Dendritic cell treated with granulocyte-macrophage colony-stimulating factor and Interleukin-4, amounts not matched to agents 40 ng/mL and 50 ng/mL, for 4 days (primary cell): ENCODE data around the gene KDM4B.

Experiments
- H3K27ac Mint-ChIP-seq: one replicate; pipeline ENCODE4 v1.8.0; 2022; ENCODE audit warnings: mild to moderate bottlenecking, mixed read lengths
- H3K27me3 Mint-ChIP-seq: one replicate; pipeline ENCODE4 v1.8.0; 2022; ENCODE audit warnings: mild to moderate bottlenecking, mixed read lengths
- H3K36me3 Mint-ChIP-seq: one replicate; pipeline ENCODE4 v1.8.0; 2022; ENCODE audit warnings: low read depth, mixed read lengths
- H3K4me1 Mint-ChIP-seq: one replicate; pipeline ENCODE4 v1.8.0; 2022; ENCODE audit warnings: low read depth, mixed read lengths
- H3K4me3 Mint-ChIP-seq: one replicate; pipeline ENCODE4 v1.8.0; 2022; ENCODE audit warnings: mild to moderate bottlenecking, moderate library complexity, mixed read lengths
- H3K9me3 Mint-ChIP-seq: one replicate; pipeline ENCODE4 v1.8.0; 2022; ENCODE audit warnings: mixed read lengths
- intact Hi-C: fragments of 100-400 bp; cut with micrococcal nuclease; formaldehyde crosslinking; loops from one replicate; pipeline ENCODE4 v1.15.0; 2022

Gene KDM4B

GRCh38 chr19:5171711-5172110 lies 202.8 kb downstream of the KDM4B start:
- peaks cover 16% of the 10 kb centered on the region for H3K27me3 Mint-ChIP-seq
- no peaks in the 10 kb centered on the region for H3K4me1 Mint-ChIP-seq
- H3K9me3 Mint-ChIP-seq, result no peaks in the 10 kb centered on the region
- intact Hi-C loops, result loop anchor here (10.0 kb wide), 1 partner anchor 127 kb away; no protein-coding TSS in a partner anchor
- H3K36me3 Mint-ChIP-seq, result no peaks in the 10 kb centered on the region
- no peak overlapping the region for H3K4me3 Mint-ChIP-seq
- H3K27ac Mint-ChIP-seq, result no peak overlapping the region

- H3K27ac Mint-ChIP-seq, result no peak overlapping the region
- no peaks in the 10 kb centered on the region for H3K9me3 Mint-ChIP-seq
- intact Hi-C loops, result loop anchor here (10.0 kb wide), 1 partner anchor 128 kb away; no protein-coding TSS in a partner anchor
- H3K36me3 Mint-ChIP-seq, result no peaks in the 10 kb centered on the region
- H3K4me1 Mint-ChIP-seq, result peaks cover 6% of the 10 kb centered on the region
- H3K27me3 Mint-ChIP-seq, result peaks cover 11% of the 10 kb centered on the region
- H3K4me3 Mint-ChIP-seq, result no peak overlapping the region
These were observed 204.1 kb downstream of the KDM4B start for GRCh38 chr19:5172859-5173630.

GRCh38 chr19:5173993-5174392 lies 205.1 kb downstream of the KDM4B start:
- intact Hi-C loops, result loop anchor here (10.0 kb wide), 1 partner anchor 129 kb away; no protein-coding TSS in a partner anchor
- H3K9me3 Mint-ChIP-seq, result no peaks in the 10 kb centered on the region

GRCh38 chr19:5177745-5178450 lies 209.0 kb downstream of the KDM4B start:
- Mint-ChIP-seq H3K27me3 (peaks cover 6% of the 10 kb centered on the region), H3K4me3 (no peak overlapping the region), H3K4me1 (peaks cover 6% of the 10 kb centered on the region), H3K27ac (no peak overlapping the region), H3K9me3 (no peaks in the 10 kb centered on the region), H3K36me3 (no peaks in the 10 kb centered on the region)
- intact Hi-C loops, result loop anchor here (10.0 kb wide), 1 partner anchor 133 kb away; no protein-coding TSS in a partner anchor

More at GRCh38 chr19:5173993-5174392, 205.1 kb downstream of the KDM4B start:
- H3K27me3 Mint-ChIP-seq, result peaks cover 11% of the 10 kb centered on the region
- no peaks in the 10 kb centered on the region for H3K36me3 Mint-ChIP-seq
- no peak overlapping the region for H3K4me3 Mint-ChIP-seq
- no peak overlapping the region for H3K27ac Mint-ChIP-seq
- H3K4me1 Mint-ChIP-seq, result peaks cover 6% of the 10 kb centered on the region

GRCh38 chr19:5178841-5179240 lies 209.9 kb downstream of the KDM4B start:
- Mint-ChIP-seq H3K27me3 (peaks cover 8% of the 10 kb centered on the region), H3K4me3 (no peak overlapping the region), H3K4me1 (peaks cover 6% of the 10 kb centered on the region), H3K27ac (no peak overlapping the region), H3K9me3 (no peaks in the 10 kb centered on the region), H3K36me3 (no peaks in the 10 kb centered on the region)
- intact Hi-C loops, result loop anchor here (10.0 kb wide), 1 partner anchor 134 kb away; no protein-coding TSS in a partner anchor

GRCh38 chr19:5179256-5179655 lies 210.3 kb downstream of the KDM4B start:
- Mint-ChIP-seq H3K36me3 (no peaks in the 10 kb centered on the region), H3K27me3 (peaks cover 8% of the 10 kb centered on the region), H3K4me3 (no peak overlapping the region), H3K4me1 (peaks cover 6% of the 10 kb centered on the region), H3K27ac (no peak overlapping the region), H3K9me3 (no peaks in the 10 kb centered on the region)
- intact Hi-C loops, result loop anchor here (10.0 kb wide), 1 partner anchor 134 kb away; no protein-coding TSS in a partner anchor

- Mint-ChIP-seq H3K4me3 (no peak overlapping the region), H3K36me3 (no peaks in the 10 kb centered on the region), H3K27ac (no peak overlapping the region), H3K4me1 (peaks cover 6% of the 10 kb centered on the region), H3K9me3 (no peaks in the 10 kb centered on the region), H3K27me3 (peaks cover 6% of the 10 kb centered on the region)
- intact Hi-C loops, result no loop called here
These were observed 212.4 kb downstream of the KDM4B start for GRCh38 chr19:5181329-5181728.

- no peaks in the 10 kb centered on the region for H3K4me1 Mint-ChIP-seq
- H3K36me3 Mint-ChIP-seq, result no peaks in the 10 kb centered on the region
- H3K27me3 Mint-ChIP-seq, result peaks cover 5% of the 10 kb centered on the region
- no peak overlapping the region for H3K4me3 Mint-ChIP-seq
- no peaks in the 10 kb centered on the region for H3K9me3 Mint-ChIP-seq
- no peak overlapping the region for H3K27ac Mint-ChIP-seq
- intact Hi-C loops, result no loop called here
These were observed 213.8 kb downstream of the KDM4B start for GRCh38 chr19:5182751-5183150.

- Mint-ChIP-seq H3K4me1 (no peaks in the 10 kb centered on the region), H3K27ac (no peak overlapping the region), H3K36me3 (no peaks in the 10 kb centered on the region), H3K27me3 (peaks cover 8% of the 10 kb centered on the region), H3K9me3 (no peaks in the 10 kb centered on the region), H3K4me3 (no peak overlapping the region)
- intact Hi-C loops, result no loop called here
These were observed 214.7 kb downstream of the KDM4B start for GRCh38 chr19:5183616-5184015.

GRCh38 chr19:5184930-5185329 lies 216.0 kb downstream of the KDM4B start:
- Mint-ChIP-seq H3K4me3 (no peak overlapping the region), H3K9me3 (no peaks in the 10 kb centered on the region), H3K36me3 (no peaks in the 10 kb centered on the region), H3K4me1 (no peaks in the 10 kb centered on the region), H3K27ac (no peak overlapping the region), H3K27me3 (peaks cover 13% of the 10 kb centered on the region)
- intact Hi-C loops, result no loop called here

GRCh38 chr19:5186293-5187050 lies 217.6 kb downstream of the KDM4B start:
- Mint-ChIP-seq H3K27me3 (peaks cover 13% of the 10 kb centered on the region), H3K4me3 (no peak overlapping the region), H3K4me1 (no peaks in the 10 kb centered on the region), H3K9me3 (no peaks in the 10 kb centered on the region), H3K27ac (no peak overlapping the region), H3K36me3 (no peaks in the 10 kb centered on the region)
- intact Hi-C loops, result no loop called here

- Mint-ChIP-seq H3K27ac (no peak overlapping the region), H3K4me1 (no peaks in the 10 kb centered on the region), H3K36me3 (no peaks in the 10 kb centered on the region), H3K4me3 (no peak overlapping the region), H3K27me3 (peaks cover 12% of the 10 kb centered on the region), H3K9me3 (no peaks in the 10 kb centered on the region)
- intact Hi-C loops, result no loop called here
These were observed 219.8 kb downstream of the KDM4B start for GRCh38 chr19:5188548-5189317.

- Mint-ChIP-seq H3K27ac (no peak overlapping the region), H3K4me1 (no peaks in the 10 kb centered on the region), H3K4me3 (no peak overlapping the region), H3K27me3 (peaks cover 12% of the 10 kb centered on the region), H3K36me3 (no peaks in the 10 kb centered on the region), H3K9me3 (no peaks in the 10 kb centered on the region)
- intact Hi-C loops, result no loop called here
These were observed 220.3 kb downstream of the KDM4B start for GRCh38 chr19:5189318-5189607.
